GM12865 (cell line): ENCODE data around the gene MYCN.

ENCODE experiments used
- DNase-seq: peaks from one replicate; pipeline ENCODE4 v3.0.0; 2010; ENCODE audit warnings: low read depth
- H3K4me3 ChIP-seq: 2 replicates; pipeline ENCODE4 v1.5.1; 2011; ENCODE audit warnings: mild to moderate bottlenecking, low read depth, low read length, control low read depth
- TF ChIP-seq, protein P1 (sequence below): IDR thresholded peaks from 2 replicates; pipeline ENCODE4 v1.5.1; 2011; ENCODE audit warnings: low read length, control low read depth, low read depth, inconsistent platforms; ENCODE audit not compliant: insufficient read depth; ENCODE audit errors: missing control alignments

MYCN gene

DNA sequence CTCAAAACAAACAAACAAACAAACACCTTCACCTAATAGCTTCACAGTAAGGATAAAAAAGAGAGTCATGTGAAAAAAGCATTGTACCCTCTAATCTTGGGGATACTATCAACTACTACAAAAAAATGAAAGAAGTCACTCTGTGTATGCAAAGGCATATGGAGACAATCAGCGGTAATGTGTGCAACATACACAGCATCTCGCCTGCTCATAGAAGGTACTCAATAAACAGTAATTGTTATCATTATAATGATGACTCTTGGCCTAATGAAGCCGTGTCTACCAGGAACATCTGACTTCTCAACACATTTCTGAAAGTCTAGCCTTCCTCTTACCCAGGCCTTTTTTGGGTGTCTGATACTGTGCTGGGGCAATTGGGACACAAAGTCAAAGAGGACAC lies 55.3 kb downstream of the MYCN start:
- no peak overlapping the region for H3K4me3 ChIP-seq
- DNase-seq: no peak
- TF ChIP-seq, protein P1, sequence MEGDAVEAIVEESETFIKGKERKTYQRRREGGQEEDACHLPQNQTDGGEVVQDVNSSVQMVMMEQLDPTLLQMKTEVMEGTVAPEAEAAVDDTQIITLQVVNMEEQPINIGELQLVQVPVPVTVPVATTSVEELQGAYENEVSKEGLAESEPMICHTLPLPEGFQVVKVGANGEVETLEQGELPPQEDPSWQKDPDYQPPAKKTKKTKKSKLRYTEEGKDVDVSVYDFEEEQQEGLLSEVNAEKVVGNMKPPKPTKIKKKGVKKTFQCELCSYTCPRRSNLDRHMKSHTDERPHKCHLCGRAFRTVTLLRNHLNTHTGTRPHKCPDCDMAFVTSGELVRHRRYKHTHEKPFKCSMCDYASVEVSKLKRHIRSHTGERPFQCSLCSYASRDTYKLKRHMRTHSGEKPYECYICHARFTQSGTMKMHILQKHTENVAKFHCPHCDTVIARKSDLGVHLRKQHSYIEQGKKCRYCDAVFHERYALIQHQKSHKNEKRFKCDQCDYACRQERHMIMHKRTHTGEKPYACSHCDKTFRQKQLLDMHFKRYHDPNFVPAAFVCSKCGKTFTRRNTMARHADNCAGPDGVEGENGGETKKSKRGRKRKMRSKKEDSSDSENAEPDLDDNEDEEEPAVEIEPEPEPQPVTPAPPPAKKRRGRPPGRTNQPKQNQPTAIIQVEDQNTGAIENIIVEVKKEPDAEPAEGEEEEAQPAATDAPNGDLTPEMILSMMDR: no peak
